H9 (cell line): ENCODE measurements around the gene IRF2BP2. TPM values are rescaled to one million over a fixed set of nuclear protein-coding genes. Genes with fewer than 3 reads are reported as not detected.

Source experiments
- DNase-seq: peaks from one replicate; pipeline ENCODE4 v3.0.0-alpha.2; 2017
- H2AFZ ChIP-seq: one replicate; pipeline ENCODE4 v1.6.1; 2013; ENCODE audit warnings: mild to moderate bottlenecking, low read length, control low read depth, moderate library complexity
- H2AK5ac ChIP-seq: 2 replicates; pipeline ENCODE4 v1.6.1; 2013; ENCODE audit warnings: low read length, control low read depth, mixed read lengths; ENCODE audit not compliant: insufficient read length
- H2BK120ac ChIP-seq: one replicate; pipeline ENCODE4 v1.6.1; 2013; ENCODE audit warnings: low read depth, mild to moderate bottlenecking, low read length, control low read depth, inconsistent platforms; ENCODE audit not compliant: poor library complexity, severe bottlenecking
- H2BK12ac ChIP-seq: 2 replicates; pipeline ENCODE4 v1.6.1; 2013; ENCODE audit warnings: low read length, control low read depth, mixed read lengths, low read depth; ENCODE audit not compliant: insufficient read length
- H2BK15ac ChIP-seq: 2 replicates; pipeline ENCODE4 v1.6.1; 2013; ENCODE audit warnings: low read depth, low read length, control low read depth
- H2BK20ac ChIP-seq: one replicate; pipeline ENCODE4 v1.6.1; 2013; ENCODE audit warnings: low read depth, mild to moderate bottlenecking, low read length, control low read depth, inconsistent platforms; ENCODE audit not compliant: poor library complexity, severe bottlenecking
- H2BK5ac ChIP-seq: 2 replicates; pipeline ENCODE4 v1.6.1; 2013; ENCODE audit warnings: low read length, control low read depth, mixed read lengths; ENCODE audit not compliant: insufficient read length
- H3K14ac ChIP-seq: 2 replicates; pipeline ENCODE4 v1.6.1; 2013; ENCODE audit warnings: low read length, control low read depth; ENCODE audit not compliant: insufficient read depth
- H3K18ac ChIP-seq: 2 replicates; pipeline ENCODE4 v1.6.1; 2013; ENCODE audit warnings: low read depth, mild to moderate bottlenecking, mixed read lengths, low read length, control low read depth; ENCODE audit not compliant: insufficient read length
- H3K23ac ChIP-seq: 2 replicates; pipeline ENCODE4 v1.6.1; 2013; ENCODE audit warnings: low read length, control low read depth, mixed read lengths, low read depth; ENCODE audit not compliant: insufficient read length
- H3K23me2 ChIP-seq: 2 replicates; pipeline ENCODE4 v1.6.1; 2013; ENCODE audit warnings: low read depth, mild to moderate bottlenecking, mixed read lengths, low read length, control low read depth; ENCODE audit not compliant: insufficient read length, poor library complexity, severe bottlenecking
- H3K27ac ChIP-seq: 2 replicates; pipeline ENCODE4 v1.5.1; 2013; ENCODE audit warnings: low read length, control low read depth, mixed read lengths, low read depth; ENCODE audit not compliant: insufficient read length
- H3K27me3 ChIP-seq: 2 replicates; pipeline ENCODE4 v1.6.1; 2013; ENCODE audit warnings: low read length, control low read depth, inconsistent platforms; ENCODE audit not compliant: insufficient read depth
- H3K4ac ChIP-seq: 2 replicates; pipeline ENCODE4 v1.6.1; 2013; ENCODE audit warnings: low read depth, mild to moderate bottlenecking, control low read depth, inconsistent platforms, low read length, moderate library complexity
- H3K4me1 ChIP-seq: 2 replicates; pipeline ENCODE4 v1.6.1; 2013; ENCODE audit warnings: low read length, control low read depth, inconsistent platforms; ENCODE audit not compliant: insufficient read depth
- H3K4me2 ChIP-seq: 2 replicates; pipeline ENCODE4 v1.6.1; 2013; ENCODE audit warnings: low read length, control low read depth, mixed read lengths; ENCODE audit not compliant: insufficient read length, insufficient read depth
- H3K56ac ChIP-seq: 2 replicates; pipeline ENCODE4 v1.6.1; 2013; ENCODE audit warnings: low read depth, mild to moderate bottlenecking, mixed read lengths, low read length, control low read depth; ENCODE audit not compliant: insufficient read length
- H3K79me1 ChIP-seq: 2 replicates; pipeline ENCODE4 v1.6.1; 2013; ENCODE audit warnings: low read depth, mild to moderate bottlenecking, moderate library complexity, low read length, control low read depth, inconsistent platforms; ENCODE audit not compliant: insufficient read depth, poor library complexity, severe bottlenecking
- H3K79me2 ChIP-seq: 2 replicates; pipeline ENCODE4 v1.6.1; 2013; ENCODE audit warnings: low read length, control low read depth, inconsistent platforms; ENCODE audit not compliant: insufficient read depth
- H3K9ac ChIP-seq: 2 replicates; pipeline ENCODE4 v1.6.1; 2013; ENCODE audit warnings: low read length, control low read depth, mixed read lengths; ENCODE audit not compliant: insufficient read length; ENCODE audit errors: extremely low read depth
- H3K9me3 ChIP-seq: one replicate; pipeline ENCODE4 v1.6.1; 2013; ENCODE audit warnings: low read depth, low read length, inconsistent platforms; ENCODE audit not compliant: control insufficient read depth
- H3T11ph ChIP-seq: one replicate; pipeline ENCODE4 v1.6.1; 2013; ENCODE audit warnings: mild to moderate bottlenecking, low read length, control low read depth, inconsistent platforms
- H4K20me1 ChIP-seq: one replicate; pipeline ENCODE4 v1.6.1; 2013; ENCODE audit not compliant: control insufficient read depth, insufficient read length, insufficient read depth
- H4K5ac ChIP-seq: 2 replicates; pipeline ENCODE4 v1.6.1; 2013; ENCODE audit warnings: low read depth, mild to moderate bottlenecking, mixed read lengths, low read length, control low read depth; ENCODE audit not compliant: insufficient read length
- H4K8ac ChIP-seq: replicated peaks from 2 replicates; pipeline ENCODE4 v1.6.1; 2013; ENCODE audit warnings: low read length, control low read depth, mixed read lengths, low read depth; ENCODE audit not compliant: insufficient read length
- H4K91ac ChIP-seq: 2 replicates; pipeline ENCODE4 v1.6.1; 2013; ENCODE audit warnings: low read depth, mild to moderate bottlenecking, moderate library complexity, mixed read lengths, low read length, control low read depth; ENCODE audit not compliant: insufficient read length
- H3K27ac Mint-ChIP-seq, 3 experiments: 2 replicates in 2 of 3; 3 replicates in 1 of 3; pipeline ENCODE4 v1.8.0; 2020 to 2021; ENCODE audit warnings: mixed read lengths in 3 of 3, mild to moderate bottlenecking in 1 of 3, moderate library complexity in 1 of 3
- H3K27me3 Mint-ChIP-seq: 2 replicates; pipeline ENCODE4 v1.8.0; 2021; ENCODE audit warnings: low read depth, mild to moderate bottlenecking, moderate library complexity, mixed read lengths
- H3K36me3 Mint-ChIP-seq, 3 experiments: 2 replicates in 2 of 3; 3 replicates in 1 of 3; pipeline ENCODE4 v1.8.0; 2020 to 2021; ENCODE audit warnings: low read depth in 3 of 3, mixed read lengths in 3 of 3; ENCODE audit not compliant: insufficient read depth in 1 of 3
- H3K4me1 Mint-ChIP-seq, 2 experiments: 2 replicates each; pipeline ENCODE4 v1.8.0; 2020; ENCODE audit warnings: mixed read lengths in 2 of 2
- H3K4me3 Mint-ChIP-seq, 2 experiments: 2 replicates in 1 of 2; 3 replicates in 1 of 2; pipeline ENCODE4 v1.8.0; 2020 to 2021; ENCODE audit warnings: mild to moderate bottlenecking in 2 of 2, mixed read lengths in 2 of 2, moderate library complexity in 1 of 2
- H3K9me3 Mint-ChIP-seq, 2 experiments: 2 replicates in 1 of 2; 3 replicates in 1 of 2; pipeline ENCODE4 v1.8.0; 2020; ENCODE audit warnings: mild to moderate bottlenecking in 2 of 2, mixed read lengths in 2 of 2, moderate library complexity in 1 of 2
- CTCF ChIP-seq: fragments of 200-600 bp; sonication (generic); conservative IDR thresholded peaks from 3 replicates; pipeline ENCODE4 v1.8.0; 2021; ENCODE audit warnings: antibody characterized with exemption, mild to moderate bottlenecking
- WGBS: extraction: QIAGEN DNeasy Blood & Tissue Kit; methylation state at CpG from one replicate; pipeline ENCODE4 v1.1.7; 2013; ENCODE audit warnings: missing lambda C conversion rate, low lambda C conversion rate, mixed read lengths; ENCODE audit not compliant: insufficient read length; ENCODE audit errors: extremely low coverage; 5-methylcytosine and 5-hydroxymethylcytosine counted together
- total RNA-seq: library from RNA; stranded (reverse); gene quantifications from 2 replicates; pipeline ENCODE4 v1.2.1, GENCODE V29; 2021

Gene IRF2BP2
- total RNA-seq, 1 experiment from 2014 or later: 80.2 TPM

- H2AK5ac ChIP-seq: no peak overlapping the region
- H3K27me3 ChIP-seq: no peaks in the 10 kb centered on the region
- Mint-ChIP-seq H3K27ac (peak overlapping the region; percentile 66 to 84 (median 78); a peak in 6 of 7 replicates), H3K4me3 (peak overlapping the region; percentile 58 to 77), H3K9me3 (no peaks in the 10 kb centered on the region), H3K36me3 (peaks cover 0 to 21% (median 0%) of the 10 kb centered on the region in 3 experiments; a peak in 3 of 7 replicates), H3K4me1 (peaks cover 43 to 50% of the 10 kb centered on the region in 2 experiments), H3K27me3 (no peaks in the 10 kb centered on the region)
- no peak overlapping the region for H3K14ac ChIP-seq
- H2BK5ac ChIP-seq: no peak overlapping the region
- no peaks in the 10 kb centered on the region for H3K79me1 ChIP-seq
- no peak overlapping the region for H3K56ac ChIP-seq
- H4K91ac ChIP-seq: no peak overlapping the region
- peak overlapping the region; percentile 25 for H3K27ac ChIP-seq
- H3K4ac ChIP-seq: no peak overlapping the region
- no peak overlapping the region for H2BK120ac ChIP-seq
- WGBS: no CpG with 5 or more reads among the region's 11 CpGs
- no peak for TF ChIP-seq CTCF
- peaks cover 13% of the 10 kb centered on the region; the same call in 1 of the 2 replicates for H3K79me2 ChIP-seq
- no peaks in the 10 kb centered on the region for H3K9me3 ChIP-seq
- no peak overlapping the region for H3K23ac ChIP-seq
- no peak overlapping the region for H4K8ac ChIP-seq
- no peak overlapping the region for H2AFZ ChIP-seq
- no peak overlapping the region for H4K5ac ChIP-seq
- no peaks in the 10 kb centered on the region for H4K20me1 ChIP-seq
- H2BK15ac ChIP-seq: no peak overlapping the region
- no peak overlapping the region for H2BK12ac ChIP-seq
- no peak overlapping the region for H3K9ac ChIP-seq
- no peak for DNase-seq
- peaks cover 2% of the 10 kb centered on the region for H3K4me1 ChIP-seq
- no peak overlapping the region for H3K18ac ChIP-seq
- H3K4me2 ChIP-seq: peak overlapping the region; percentile 46
- no peak overlapping the region for H2BK20ac ChIP-seq
- H3K23me2 ChIP-seq: no peaks in the 10 kb centered on the region
- no peak overlapping the region for H3T11ph ChIP-seq
Observed at GRCh38 chr1:234600418-234601281, 9.3 kb downstream of the IRF2BP2 start.
